ENCODE measurements around the gene TMEM140.

TMEM140 gene

GRCh38 chr7:135188298-135188984 is 40.6 kb downstream of the TMEM140 start:
- Histone ChIP-seq H3K4me3 (no peak overlapping the region), H3K27ac (peak overlapping the region in 1 of 21 experiments; percentile 16)

GRCh38 chr7:135189221-135189662 is 41.4 kb downstream of the TMEM140 start:
- Histone ChIP-seq H3K27ac (peak overlapping the region in 2 of 21 experiments; percentile 16 to 27), H3K4me3 (no peak overlapping the region)

- H3K4me3 ChIP-seq, result no peak overlapping the region
- peak overlapping the region in 7 of 21 experiments; percentile 6 to 58 (median 27) for H3K27ac ChIP-seq
These were observed 42.1 kb downstream of the TMEM140 start for GRCh38 chr7:135189961-135190360.

- no peak overlapping the region for H3K4me3 ChIP-seq
- peak overlapping the region in 2 of 21 experiments; percentile 1 to 62 for H3K27ac ChIP-seq
These were observed 42.8 kb downstream of the TMEM140 start for GRCh38 chr7:135190703-135191102.

GRCh38 chr7:135192914-135193536 is 45.2 kb downstream of the TMEM140 start:
- Histone ChIP-seq H3K27ac (peak overlapping the region in 6 of 21 experiments; percentile 5 to 77 (median 42)), H3K4me3 (no peak overlapping the region)

- peak overlapping the region in 7 of 21 experiments; percentile 8 to 77 (median 38) for H3K27ac ChIP-seq
- H3K4me3 ChIP-seq, result no peak overlapping the region
These were observed 45.8 kb downstream of the TMEM140 start for GRCh38 chr7:135193615-135194081.

GRCh38 chr7:135194494-135195095 is 46.7 kb downstream of the TMEM140 start:
- peak overlapping the region in 4 of 21 experiments; percentile 26 to 77 (median 43) for H3K27ac ChIP-seq

GRCh38 chr7:135195156-135195555 is 47.3 kb downstream of the TMEM140 start:
- Histone ChIP-seq H3K27ac (peak overlapping the region in 2 of 21 experiments; percentile 26 to 49), H3K4me3 (no peak overlapping the region)

More at GRCh38 chr7:135194494-135195095, 46.7 kb downstream of the TMEM140 start:
- no peak overlapping the region for H3K4me3 ChIP-seq

GRCh38 chr7:135195968-135196629 is 48.2 kb downstream of the TMEM140 start:
- H3K4me3 ChIP-seq, result no peak overlapping the region
- H3K27ac ChIP-seq, result no peak overlapping the region

- H3K4me3 ChIP-seq, result no peak overlapping the region
- no peak overlapping the region for H3K27ac ChIP-seq
These were observed 49.5 kb downstream of the TMEM140 start for GRCh38 chr7:135197343-135197742.

GRCh38 chr7:135197906-135198655 is 50.2 kb downstream of the TMEM140 start:
- H3K27ac ChIP-seq, result no peak overlapping the region
- no peak overlapping the region for H3K4me3 ChIP-seq

- Histone ChIP-seq H3K27ac (no peak overlapping the region), H3K4me3 (no peak overlapping the region)
These were observed 51.6 kb downstream of the TMEM140 start for GRCh38 chr7:135199439-135199838.

GRCh38 chr7:135200821-135201331 is 53.0 kb downstream of the TMEM140 start:
- Histone ChIP-seq H3K27ac (no peak overlapping the region), H3K4me3 (no peak overlapping the region)

GRCh38 chr7:135201350-135201749 is 53.5 kb downstream of the TMEM140 start:
- Histone ChIP-seq H3K4me3 (no peak overlapping the region), H3K27ac (no peak overlapping the region)

- Histone ChIP-seq H3K4me3 (no peak overlapping the region), H3K27ac (peak overlapping the region in 1 of 21 experiments; percentile 16)
These were observed 56.5 kb downstream of the TMEM140 start for GRCh38 chr7:135204341-135204749.

GRCh38 chr7:135204876-135205275 is 57.0 kb downstream of the TMEM140 start:
- peak overlapping the region in 2 of 21 experiments; percentile 0 to 2 for H3K27ac ChIP-seq
- no peak overlapping the region for H3K4me3 ChIP-seq

GRCh38 chr7:135205850-135206249 is 58.0 kb downstream of the TMEM140 start:
- Histone ChIP-seq H3K27ac (no peak overlapping the region), H3K4me3 (no peak overlapping the region)

- H3K27ac ChIP-seq, result peak overlapping the region in 2 of 21 experiments; percentile 15 to 72
- H3K4me3 ChIP-seq, result no peak overlapping the region
These were observed 59.1 kb downstream of the TMEM140 start for GRCh38 chr7:135206941-135207391.
